Activated naive CD4-positive, alpha-beta T cell treated with anti-CD3 and anti-CD28 coated beads, Interleukin-2, amount 50 U/mL, for 24 hours (primary cell): Measurements from ENCODE around the gene CAP1.

Source experiments
- H3K27ac Mint-ChIP-seq: one replicate; pipeline ENCODE4 v1.8.0; 2021; ENCODE audit warnings: mild to moderate bottlenecking, mixed read lengths
- H3K27me3 Mint-ChIP-seq: one replicate; pipeline ENCODE4 v1.8.0; 2021; ENCODE audit warnings: mixed read lengths
- H3K36me3 Mint-ChIP-seq: one replicate; pipeline ENCODE4 v1.8.0; 2021; ENCODE audit warnings: mixed read lengths
- H3K4me1 Mint-ChIP-seq: one replicate; pipeline ENCODE4 v1.8.0; 2021; ENCODE audit warnings: mixed read lengths
- H3K4me3 Mint-ChIP-seq: one replicate; pipeline ENCODE4 v1.8.0; 2021; ENCODE audit warnings: mild to moderate bottlenecking, mixed read lengths
- H3K9me3 Mint-ChIP-seq: one replicate; pipeline ENCODE4 v1.8.0; 2021; ENCODE audit warnings: mixed read lengths

CAP1 gene

DNA sequence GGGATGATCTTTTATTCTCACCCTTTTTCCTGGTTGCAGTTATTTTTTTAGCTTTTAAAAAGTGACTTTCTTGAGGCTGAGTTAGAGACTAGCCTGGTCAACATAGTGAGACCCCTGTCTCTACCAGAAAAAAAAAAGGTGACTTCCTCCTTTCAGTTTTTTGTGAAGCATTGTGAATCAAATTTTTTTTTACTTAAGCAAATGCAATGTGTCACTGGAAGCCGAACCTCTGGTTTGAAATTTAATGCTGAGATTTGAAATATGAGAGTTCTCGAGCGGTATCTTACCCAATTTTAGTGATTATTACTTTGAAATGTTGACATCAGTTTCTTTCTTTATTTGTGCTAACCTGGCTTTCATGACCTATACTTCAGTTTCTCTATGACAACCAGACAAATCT lies 3.6 kb downstream of the CAP1 start:
- peaks cover 79% of the 10 kb centered on the region for H3K4me1 Mint-ChIP-seq
- peak overlapping the region; percentile 86 for H3K27ac Mint-ChIP-seq
- H3K27me3 Mint-ChIP-seq = no peaks in the 10 kb centered on the region
- H3K9me3 Mint-ChIP-seq = no peaks in the 10 kb centered on the region
- peak overlapping the region; percentile 97 for H3K4me3 Mint-ChIP-seq
- peaks cover 21% of the 10 kb centered on the region for H3K36me3 Mint-ChIP-seq

DNA sequence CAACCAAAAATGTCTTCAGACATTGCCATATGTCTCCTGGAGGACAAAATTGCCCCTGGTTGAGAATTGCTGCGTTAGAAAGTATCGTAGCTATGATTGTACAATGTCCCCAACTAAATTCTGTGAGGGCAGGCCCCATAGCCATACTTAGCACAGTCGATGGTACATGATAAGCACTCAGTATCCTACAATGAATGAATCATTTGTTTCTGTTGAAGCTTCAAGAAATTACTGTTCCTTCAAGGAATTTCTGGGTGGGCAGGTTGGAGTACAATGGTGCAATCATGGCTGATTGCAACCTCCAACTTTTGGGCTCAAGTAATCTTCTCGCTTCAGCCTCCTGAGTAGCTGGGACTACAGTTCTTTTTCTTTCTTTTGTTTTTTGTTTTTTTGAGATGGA lies 4.7 kb downstream of the CAP1 start:
- H3K36me3 Mint-ChIP-seq = peaks cover 24% of the 10 kb centered on the region

DNA sequence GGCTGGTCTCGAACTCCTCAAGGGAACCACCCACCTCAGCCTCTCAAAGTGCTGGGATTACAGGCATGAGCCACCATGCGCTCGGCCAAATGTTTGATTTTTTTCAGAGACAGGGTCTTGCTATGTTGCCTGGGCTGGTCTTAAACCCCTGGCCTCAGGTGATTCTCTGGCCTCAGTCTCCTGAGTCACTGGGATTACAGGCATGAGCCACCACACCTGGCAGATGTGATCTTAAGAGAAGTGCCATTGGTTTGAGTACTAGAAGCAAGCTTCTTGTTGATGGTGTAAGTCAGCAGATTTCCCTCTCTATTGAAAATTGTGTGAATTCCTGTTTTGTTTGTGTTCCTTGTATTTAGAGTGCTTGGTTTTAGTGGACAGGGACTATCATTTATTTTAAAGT lies 5.2 kb downstream of the CAP1 start:
- peaks cover 26% of the 10 kb centered on the region for H3K36me3 Mint-ChIP-seq
- H3K4me3 Mint-ChIP-seq = peak overlapping the region; percentile 67
- H3K27me3 Mint-ChIP-seq = no peaks in the 10 kb centered on the region
- H3K27ac Mint-ChIP-seq = peak overlapping the region; percentile 84
- no peaks in the 10 kb centered on the region for H3K9me3 Mint-ChIP-seq
- H3K4me1 Mint-ChIP-seq = peaks cover 84% of the 10 kb centered on the region

More for the DNA sequence above, 4.7 kb downstream of the CAP1 start:
- Mint-ChIP-seq H3K9me3 (no peaks in the 10 kb centered on the region), H3K27me3 (no peaks in the 10 kb centered on the region), H3K4me3 (peak overlapping the region; percentile 67), H3K4me1 (peaks cover 83% of the 10 kb centered on the region), H3K27ac (peak overlapping the region; percentile 73)

DNA sequence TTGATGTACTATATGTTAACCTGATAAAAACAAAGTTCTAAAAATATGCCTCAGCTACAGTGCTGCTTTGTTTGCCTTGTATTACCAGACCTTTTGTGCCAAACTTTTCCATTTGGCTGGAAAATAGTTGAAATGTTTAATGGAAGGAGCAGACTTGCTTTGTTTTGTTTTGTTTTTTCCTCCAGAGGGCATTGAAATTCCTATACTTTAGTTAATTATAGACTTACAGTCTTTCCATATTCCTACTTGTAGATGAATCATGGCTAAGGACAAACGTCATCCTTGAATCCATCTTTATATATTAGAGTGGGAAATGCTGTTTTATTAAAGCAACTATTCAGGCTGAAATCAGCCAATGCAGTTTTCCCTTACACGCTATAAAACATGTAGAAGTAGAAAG lies 6.7 kb downstream of the CAP1 start:
- H3K4me3 Mint-ChIP-seq = peak overlapping the region; percentile 72
- peaks cover 86% of the 10 kb centered on the region for H3K4me1 Mint-ChIP-seq

DNA sequence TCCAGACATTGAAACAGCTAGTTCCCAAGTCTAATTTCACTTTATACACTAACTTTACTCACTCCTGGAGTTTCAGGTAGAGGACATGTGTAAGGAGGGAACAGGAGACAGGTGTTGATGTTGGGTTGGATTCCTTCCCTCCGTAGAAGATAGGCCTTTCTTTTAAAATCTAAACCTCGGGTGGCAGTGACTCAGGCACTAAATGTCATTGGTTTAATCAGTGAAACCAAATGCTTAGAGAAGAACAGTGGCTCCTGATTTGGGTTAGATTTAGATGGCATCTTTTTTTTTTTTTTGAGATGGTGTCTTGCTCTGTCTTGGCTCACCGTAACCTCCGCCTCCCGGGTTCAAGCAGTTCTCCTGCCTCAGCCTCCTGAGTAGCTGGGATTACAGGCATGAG lies 7.2 kb downstream of the CAP1 start:
- Mint-ChIP-seq H3K4me3 (peak overlapping the region; percentile 72), H3K4me1 (peaks cover 86% of the 10 kb centered on the region)

More for the DNA sequence above, 6.7 kb downstream of the CAP1 start:
- H3K27ac Mint-ChIP-seq = peak overlapping the region; percentile 87
- no peaks in the 10 kb centered on the region for H3K27me3 Mint-ChIP-seq
- no peaks in the 10 kb centered on the region for H3K9me3 Mint-ChIP-seq
- H3K36me3 Mint-ChIP-seq = peaks cover 25% of the 10 kb centered on the region

DNA sequence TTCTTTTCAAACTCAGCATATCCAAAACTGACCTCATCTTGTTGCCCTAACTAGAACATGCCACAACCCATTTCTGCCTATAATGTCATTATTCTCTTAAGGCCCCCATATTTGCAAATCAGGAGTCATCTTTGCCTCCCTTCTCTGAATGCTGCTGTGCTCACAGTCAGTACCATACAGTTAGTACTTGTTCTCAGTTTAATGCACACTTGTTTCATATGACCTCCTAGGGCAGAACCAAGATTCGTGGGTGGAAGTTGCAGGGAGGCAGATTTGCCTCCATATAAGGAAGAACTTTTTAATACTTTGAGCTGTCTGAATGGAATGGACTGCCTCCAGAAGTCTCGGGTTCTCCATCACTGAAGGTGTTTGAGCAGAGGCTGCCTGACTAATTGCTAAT lies 9.2 kb downstream of the CAP1 start:
- H3K4me3 Mint-ChIP-seq = peak overlapping the region; percentile 47
- no peaks in the 10 kb centered on the region for H3K27me3 Mint-ChIP-seq
- no peaks in the 10 kb centered on the region for H3K9me3 Mint-ChIP-seq
- peaks cover 20% of the 10 kb centered on the region for H3K36me3 Mint-ChIP-seq
- H3K27ac Mint-ChIP-seq = peak overlapping the region; percentile 59
- H3K4me1 Mint-ChIP-seq = peaks cover 88% of the 10 kb centered on the region

More for the DNA sequence above, 7.2 kb downstream of the CAP1 start:
- Mint-ChIP-seq H3K36me3 (peaks cover 20% of the 10 kb centered on the region), H3K9me3 (no peaks in the 10 kb centered on the region), H3K27me3 (no peaks in the 10 kb centered on the region), H3K27ac (peak overlapping the region; percentile 87)

DNA sequence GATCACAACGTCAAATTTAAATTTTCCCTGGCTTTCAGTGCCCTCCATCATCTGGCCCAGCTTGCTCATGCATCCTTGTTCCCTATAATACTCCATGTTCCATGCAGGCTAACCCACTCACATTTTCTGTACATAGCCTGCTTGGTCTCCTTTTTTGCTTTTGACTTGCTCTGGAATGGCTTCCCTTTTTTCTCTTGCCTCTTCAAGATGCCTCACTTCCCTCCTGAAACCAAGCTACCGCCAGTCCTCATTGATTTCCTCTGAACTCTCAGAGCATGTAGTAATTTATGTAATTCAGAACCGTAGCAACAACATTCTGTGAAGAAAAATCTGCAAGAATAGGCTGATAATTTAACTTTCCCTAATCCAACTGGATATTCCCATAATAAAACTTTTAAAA lies 10.3 kb downstream of the CAP1 start:
- H3K4me1 Mint-ChIP-seq = peaks cover 86% of the 10 kb centered on the region
- H3K9me3 Mint-ChIP-seq = no peaks in the 10 kb centered on the region
- H3K36me3 Mint-ChIP-seq = peaks cover 21% of the 10 kb centered on the region
- H3K27ac Mint-ChIP-seq = peak overlapping the region; percentile 87
- H3K27me3 Mint-ChIP-seq = no peaks in the 10 kb centered on the region
- H3K4me3 Mint-ChIP-seq = peak overlapping the region; percentile 49

DNA sequence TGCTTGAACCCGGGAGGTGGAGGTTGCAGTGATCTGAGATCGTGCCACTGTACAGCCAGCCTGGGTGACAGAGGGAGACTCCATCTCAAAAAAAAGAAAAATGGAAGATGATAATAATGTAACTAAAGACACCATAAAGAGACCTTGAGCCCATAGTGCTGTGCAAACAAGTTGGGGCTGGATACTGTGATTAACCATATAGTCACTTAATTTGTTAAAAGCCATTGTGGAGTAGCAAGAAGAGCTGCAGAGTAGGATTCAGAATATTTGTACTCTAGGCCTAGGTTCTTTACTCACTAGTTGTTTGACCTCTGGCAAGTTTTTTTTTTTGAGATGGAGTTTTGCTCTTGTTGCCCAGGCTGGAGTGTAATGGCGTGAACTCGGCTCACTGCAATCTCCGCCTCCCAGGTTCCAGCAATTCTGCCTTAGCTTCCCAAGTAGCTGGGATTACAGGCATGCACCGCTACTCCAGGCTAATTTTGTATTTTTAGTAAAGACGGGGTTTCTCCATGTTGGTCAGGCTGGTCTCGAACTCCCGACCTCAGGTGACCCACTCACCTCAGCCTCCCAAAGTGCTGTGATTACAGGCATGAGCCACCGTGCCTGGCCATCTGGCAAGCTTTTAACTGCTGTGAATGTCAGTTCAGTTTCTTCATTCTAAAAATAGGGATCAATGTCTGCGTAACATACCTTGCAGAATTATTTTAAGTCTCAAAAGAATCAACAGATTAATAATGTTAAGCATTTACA lies 12.8 kb downstream of the CAP1 start:
- Mint-ChIP-seq H3K36me3 (peaks cover 23% of the 10 kb centered on the region), H3K27ac (peak overlapping the region; percentile 61), H3K4me1 (peaks cover 91% of the 10 kb centered on the region), H3K27me3 (no peaks in the 10 kb centered on the region), H3K9me3 (no peaks in the 10 kb centered on the region), H3K4me3 (no peak overlapping the region)

DNA sequence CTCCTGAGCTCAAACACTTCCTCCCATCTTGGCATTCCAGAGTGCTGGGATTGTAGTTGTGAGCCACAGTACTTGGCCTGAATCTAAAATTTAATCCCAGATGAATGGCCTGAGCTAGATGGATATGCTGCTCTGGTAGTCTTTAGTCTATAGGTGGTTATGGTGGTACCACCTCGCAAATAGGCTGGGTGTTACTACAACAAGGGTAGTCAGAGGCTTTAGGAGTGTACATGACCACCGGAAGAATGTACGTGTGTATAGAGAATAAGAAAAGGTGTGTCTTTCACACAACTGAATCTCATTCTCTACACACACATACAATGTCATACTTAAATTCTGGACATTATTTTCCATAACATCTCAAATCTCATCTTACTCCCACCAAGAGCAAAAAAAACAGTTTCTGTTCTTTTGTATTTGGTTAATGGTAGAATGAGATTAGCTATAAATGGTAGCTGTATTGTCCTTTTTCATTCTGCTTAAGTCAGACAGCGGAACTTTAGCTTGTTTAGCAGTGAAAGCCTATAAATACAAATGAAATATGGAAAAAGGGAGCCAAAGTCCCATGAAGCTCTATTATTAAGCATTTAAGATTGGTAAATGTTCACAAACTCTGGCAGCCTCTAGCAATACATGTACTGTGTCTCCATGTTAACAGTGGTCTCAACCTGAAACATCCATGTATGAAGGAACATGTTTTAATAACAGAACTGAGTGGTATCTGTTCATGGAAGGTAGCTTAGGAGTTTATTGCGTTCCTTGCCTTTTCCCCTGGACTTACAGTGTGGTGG lies 16.2 kb downstream of the CAP1 start:
- H3K36me3 Mint-ChIP-seq = peaks cover 26% of the 10 kb centered on the region
- no peaks in the 10 kb centered on the region for H3K9me3 Mint-ChIP-seq
- peak overlapping the region; percentile 82 for H3K4me3 Mint-ChIP-seq
- no peaks in the 10 kb centered on the region for H3K27me3 Mint-ChIP-seq
- H3K27ac Mint-ChIP-seq = peak overlapping the region; percentile 90
- H3K4me1 Mint-ChIP-seq = peaks cover 96% of the 10 kb centered on the region

DNA sequence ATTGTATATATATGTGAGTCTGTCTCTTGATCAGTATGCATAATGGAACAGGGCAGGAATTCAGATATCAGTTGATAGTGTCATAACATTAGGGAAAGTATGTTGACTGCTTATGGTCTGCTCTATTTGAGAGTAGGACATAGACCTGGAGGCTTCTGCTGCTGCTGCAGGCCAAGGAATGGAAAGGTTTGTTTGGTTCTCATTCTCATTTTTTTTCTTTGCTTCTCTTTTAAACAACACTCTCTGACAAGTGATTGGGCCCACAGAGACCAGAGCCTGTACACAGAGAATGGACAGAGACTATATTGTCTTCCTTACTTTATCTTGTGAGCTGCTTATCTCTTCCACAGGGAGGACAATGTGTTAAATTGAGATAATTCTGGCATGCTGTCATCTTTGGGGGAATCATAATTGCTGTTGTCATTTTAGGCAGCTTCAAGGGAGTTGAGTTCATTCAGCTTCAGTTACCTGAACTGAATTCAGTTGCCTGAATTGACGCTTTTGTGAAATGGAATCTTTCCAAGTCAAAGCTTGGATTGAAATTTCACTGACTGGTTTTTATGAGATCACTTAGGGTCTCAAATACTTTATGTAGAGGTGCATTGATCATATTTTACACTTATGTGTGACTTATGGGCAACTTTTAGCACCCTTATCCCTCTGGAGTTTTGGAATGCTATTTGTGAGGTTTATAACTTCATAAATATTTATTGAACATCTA lies 16.9 kb downstream of the CAP1 start:
- Mint-ChIP-seq H3K4me3 (peak overlapping the region; percentile 82), H3K27ac (peak overlapping the region; percentile 90), H3K27me3 (no peaks in the 10 kb centered on the region), H3K9me3 (no peaks in the 10 kb centered on the region), H3K36me3 (peaks cover 29% of the 10 kb centered on the region), H3K4me1 (peaks cover 96% of the 10 kb centered on the region)

DNA sequence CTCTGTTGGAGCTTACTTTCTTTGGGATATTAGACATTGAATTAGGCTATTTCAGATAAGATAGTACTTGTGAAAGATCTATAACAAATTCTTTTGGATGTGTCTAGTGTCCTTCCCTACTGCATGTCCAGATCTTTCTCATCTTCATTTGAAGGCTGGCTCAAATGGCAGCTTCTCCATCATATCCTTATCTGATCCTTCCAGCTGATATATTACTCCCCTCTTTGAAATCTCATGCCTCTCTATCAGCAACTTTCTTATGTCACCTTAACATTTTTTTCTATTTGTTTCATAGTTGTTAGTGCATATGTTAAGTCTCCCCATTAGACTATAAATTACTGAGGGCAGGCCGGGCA lies 17.5 kb downstream of the CAP1 start:
- no peaks in the 10 kb centered on the region for H3K27me3 Mint-ChIP-seq
- peak overlapping the region; percentile 82 for H3K4me3 Mint-ChIP-seq
- H3K4me1 Mint-ChIP-seq = peaks cover 94% of the 10 kb centered on the region
- H3K36me3 Mint-ChIP-seq = peaks cover 29% of the 10 kb centered on the region
- peak overlapping the region; percentile 90 for H3K27ac Mint-ChIP-seq
- no peaks in the 10 kb centered on the region for H3K9me3 Mint-ChIP-seq

DNA sequence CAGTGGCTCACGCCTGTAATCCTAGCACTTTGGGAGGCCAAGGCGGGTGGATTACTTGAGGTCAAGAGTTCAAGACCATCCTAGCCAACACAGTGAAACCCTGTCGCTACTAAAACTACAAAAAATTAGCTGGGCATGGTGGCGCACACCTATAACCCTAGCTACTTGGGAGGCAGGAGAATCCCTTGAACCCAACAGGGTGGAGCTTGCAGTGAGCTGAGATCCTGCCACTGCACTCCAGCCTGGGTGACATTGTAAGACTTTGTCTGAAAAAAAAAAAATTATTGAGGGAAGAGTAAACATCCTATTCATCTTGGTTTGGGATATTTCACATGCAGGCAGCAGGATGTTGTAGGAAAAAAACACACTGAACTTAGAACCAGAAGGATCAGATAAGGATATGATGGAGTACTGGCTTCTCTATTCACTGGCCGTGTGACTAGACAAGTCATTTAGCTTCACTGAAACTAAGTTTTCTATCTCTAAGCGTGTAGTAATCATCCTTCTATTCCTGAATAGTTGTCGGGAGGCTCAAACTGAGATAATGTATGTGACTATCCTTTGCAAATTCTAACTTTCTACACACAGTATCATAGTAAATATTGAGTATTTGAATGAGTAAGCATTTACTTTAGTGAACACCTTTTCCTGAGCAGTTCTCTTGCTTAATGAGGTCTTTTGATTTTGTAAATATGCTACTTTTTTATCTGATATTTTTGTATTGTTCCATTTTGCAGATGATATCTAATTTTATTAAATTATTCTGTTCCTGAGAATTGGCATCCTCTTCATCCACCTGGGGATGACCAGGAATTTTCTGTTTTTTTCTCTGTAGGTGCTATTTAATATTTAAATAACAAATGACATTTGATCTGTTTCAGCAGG lies 18.2 kb downstream of the CAP1 start:
- Mint-ChIP-seq H3K27ac (peak overlapping the region; percentile 90), H3K4me3 (peak overlapping the region; percentile 82), H3K27me3 (no peaks in the 10 kb centered on the region), H3K9me3 (no peaks in the 10 kb centered on the region), H3K4me1 (peaks cover 94% of the 10 kb centered on the region), H3K36me3 (peaks cover 32% of the 10 kb centered on the region)

DNA sequence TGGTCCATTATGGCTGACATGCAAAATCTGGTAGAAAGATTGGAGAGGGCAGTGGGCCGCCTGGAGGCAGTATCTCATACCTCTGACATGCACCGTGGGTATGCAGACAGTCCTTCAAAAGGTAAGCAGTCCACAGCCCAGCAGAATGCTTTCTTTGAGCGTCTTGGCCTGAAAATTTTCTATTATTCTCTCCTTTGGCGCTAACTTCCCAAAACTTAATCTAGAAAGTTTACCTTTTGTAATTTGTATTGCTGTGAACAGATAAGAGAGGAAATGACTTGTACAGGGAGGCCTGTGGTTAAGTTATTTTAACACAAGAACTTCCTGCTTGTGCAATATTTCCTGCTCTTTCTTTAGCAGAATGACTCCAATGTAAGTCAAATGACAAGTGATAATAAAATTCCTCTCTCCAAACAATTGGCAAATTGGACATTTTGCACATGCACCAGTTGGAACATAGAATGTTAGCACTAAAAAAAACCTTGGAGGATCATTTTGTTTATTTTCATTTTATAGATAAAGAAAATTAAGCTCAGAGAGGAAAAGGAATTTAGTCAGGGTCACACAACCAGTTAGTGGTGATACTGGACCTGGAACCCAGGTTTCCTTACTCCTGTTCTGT lies 18.9 kb downstream of the CAP1 start:
- H3K9me3 Mint-ChIP-seq = no peaks in the 10 kb centered on the region
- H3K4me3 Mint-ChIP-seq = peak overlapping the region; percentile 82
- H3K4me1 Mint-ChIP-seq = peaks cover 94% of the 10 kb centered on the region
- H3K36me3 Mint-ChIP-seq = peaks cover 40% of the 10 kb centered on the region
- H3K27me3 Mint-ChIP-seq = no peaks in the 10 kb centered on the region
- peak overlapping the region; percentile 90 for H3K27ac Mint-ChIP-seq

DNA sequence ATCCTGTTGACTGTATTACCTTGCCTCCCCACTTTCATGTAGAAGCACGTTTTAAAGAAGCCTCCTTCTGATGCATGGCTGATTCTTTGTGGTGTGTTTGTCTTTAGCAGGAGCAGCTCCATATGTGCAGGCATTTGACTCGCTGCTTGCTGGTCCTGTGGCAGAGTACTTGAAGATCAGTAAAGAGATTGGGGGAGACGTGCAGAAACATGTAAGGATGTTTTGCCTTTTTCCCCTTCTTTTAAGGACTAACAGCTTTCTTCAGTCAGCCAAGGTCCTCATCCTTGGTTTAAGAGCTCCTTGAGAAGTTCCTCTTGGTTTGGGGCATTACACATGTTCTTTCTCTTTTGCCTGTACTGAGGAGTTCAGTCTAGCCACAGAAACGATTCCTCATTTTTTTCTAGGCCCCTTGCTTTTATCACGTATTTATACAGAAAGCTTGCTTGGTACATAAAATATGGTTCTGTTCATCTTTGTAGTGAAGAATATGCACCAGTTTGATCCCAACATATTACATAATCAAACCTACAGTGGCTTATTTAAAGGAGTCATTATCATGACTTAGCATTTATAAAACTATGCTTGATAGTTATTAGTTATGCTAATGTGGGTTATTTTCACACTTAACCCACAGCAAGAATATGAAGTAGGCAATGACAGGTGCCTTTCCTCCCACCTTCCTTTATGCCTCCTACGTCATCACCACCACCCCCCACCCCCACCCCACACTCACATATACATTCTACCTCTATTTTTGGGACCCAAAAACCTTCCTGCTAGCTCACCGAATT lies 19.6 kb downstream of the CAP1 start:
- H3K27me3 Mint-ChIP-seq = no peaks in the 10 kb centered on the region
- no peaks in the 10 kb centered on the region for H3K9me3 Mint-ChIP-seq
- H3K27ac Mint-ChIP-seq = peak overlapping the region; percentile 90
- H3K36me3 Mint-ChIP-seq = peaks cover 40% of the 10 kb centered on the region
- H3K4me3 Mint-ChIP-seq = peak overlapping the region; percentile 82
- H3K4me1 Mint-ChIP-seq = peaks cover 94% of the 10 kb centered on the region
